Pulmonary artery endothelial cell (primary cell): ENCODE measurements around the gene JADE3. TPM values are rescaled to one million over a fixed set of nuclear protein-coding genes. Genes with fewer than 3 reads are reported as not detected.

ENCODE experiments used
- total RNA-seq: library from RNA; depleted of rRNA; stranded (reverse); fragments of >200 nt; gene quantifications from 2 replicates; pipeline ENCODE4 v1.2.3, GENCODE V29; 2014

JADE3 gene
- total RNA-seq, 1 donor from 2014 or later, result 13.4 TPM

Other genes with a start within 250 kb of the JADE3 start
- 35.6 and 40.6 TPM in 2 replicates for gene SLC9A7, start 153.3 kb upstream of the JADE3 start, total RNA-seq
- 28.8 and 40.6 TPM in 2 replicates for gene RP2, start 75.4 kb upstream of the JADE3 start, total RNA-seq
- 0.56 and 1.3 TPM in 2 replicates for gene RGN, start 166.0 kb downstream of the JADE3 start, total RNA-seq
- 46.0 and 58.4 TPM in 2 replicates for gene NDUFB11, start 232.3 kb downstream of the JADE3 start, total RNA-seq
- 57.5 and 80.9 TPM in 2 replicates for gene RBM10, start 232.8 kb downstream of the JADE3 start, total RNA-seq